RWPE1 (cell line): ENCODE measurements around the gene METTL9.

Experiments
- CTCF ChIA-PET: fragments of 350-600 bp; sonication (Branson Sonifier 250); formaldehyde crosslinking; extraction: SDS; loops from one replicate; lab custom pipeline; 2021; lab: Yijun Ruan, JAX
- POLR2A ChIA-PET: fragments of 400-600 bp; formaldehyde crosslinking; extraction: SDS; loops from one replicate; lab custom pipeline; 2020; ENCODE audit warnings: antibody characterized with exemption; ENCODE audit not compliant: low non-redundant PET; lab: Yijun Ruan, JAX
- DNase-seq: peaks from one replicate; pipeline ENCODE4 v3.0.0; 2012; ENCODE audit warnings: low spot score
- H3K27ac ChIP-seq: fragments of 450-650 bp; 2 replicates; pipeline ENCODE4 v1.5.1; 2017
- TF ChIP-seq, protein P1 (sequence below): fragments of 450-650 bp; conservative IDR thresholded peaks from 2 replicates; pipeline ENCODE4 v1.5.1; 2017; ENCODE audit warnings: low read depth, mild to moderate bottlenecking

Gene METTL9

DNA sequence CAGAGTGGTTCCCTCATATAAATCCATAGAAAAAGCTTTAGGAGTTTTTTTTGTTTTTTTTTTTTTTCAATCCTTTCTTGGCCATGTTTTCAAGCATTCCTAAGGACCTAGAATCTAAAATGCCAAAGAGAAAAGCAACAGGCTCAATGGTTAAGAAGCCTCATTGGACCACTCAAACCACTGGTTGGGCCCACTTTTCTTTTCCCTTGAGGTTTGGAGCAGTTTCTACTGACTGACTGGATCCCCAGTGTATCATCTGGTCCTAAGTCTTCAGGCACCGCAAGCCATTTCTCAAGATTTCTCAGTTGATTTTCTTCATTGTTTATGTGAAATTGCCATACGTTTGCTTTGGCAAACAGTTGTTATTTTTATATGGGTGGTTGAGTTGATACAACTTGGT is 14.4 kb downstream of the METTL9 start:
- no peak for DNase-seq
- ChIA-PET POLR2A (no interaction called here), CTCF (no interaction called here)
- no peak overlapping the region for H3K27ac ChIP-seq
- TF ChIP-seq, protein P1, sequence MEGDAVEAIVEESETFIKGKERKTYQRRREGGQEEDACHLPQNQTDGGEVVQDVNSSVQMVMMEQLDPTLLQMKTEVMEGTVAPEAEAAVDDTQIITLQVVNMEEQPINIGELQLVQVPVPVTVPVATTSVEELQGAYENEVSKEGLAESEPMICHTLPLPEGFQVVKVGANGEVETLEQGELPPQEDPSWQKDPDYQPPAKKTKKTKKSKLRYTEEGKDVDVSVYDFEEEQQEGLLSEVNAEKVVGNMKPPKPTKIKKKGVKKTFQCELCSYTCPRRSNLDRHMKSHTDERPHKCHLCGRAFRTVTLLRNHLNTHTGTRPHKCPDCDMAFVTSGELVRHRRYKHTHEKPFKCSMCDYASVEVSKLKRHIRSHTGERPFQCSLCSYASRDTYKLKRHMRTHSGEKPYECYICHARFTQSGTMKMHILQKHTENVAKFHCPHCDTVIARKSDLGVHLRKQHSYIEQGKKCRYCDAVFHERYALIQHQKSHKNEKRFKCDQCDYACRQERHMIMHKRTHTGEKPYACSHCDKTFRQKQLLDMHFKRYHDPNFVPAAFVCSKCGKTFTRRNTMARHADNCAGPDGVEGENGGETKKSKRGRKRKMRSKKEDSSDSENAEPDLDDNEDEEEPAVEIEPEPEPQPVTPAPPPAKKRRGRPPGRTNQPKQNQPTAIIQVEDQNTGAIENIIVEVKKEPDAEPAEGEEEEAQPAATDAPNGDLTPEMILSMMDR, result no peak

DNA sequence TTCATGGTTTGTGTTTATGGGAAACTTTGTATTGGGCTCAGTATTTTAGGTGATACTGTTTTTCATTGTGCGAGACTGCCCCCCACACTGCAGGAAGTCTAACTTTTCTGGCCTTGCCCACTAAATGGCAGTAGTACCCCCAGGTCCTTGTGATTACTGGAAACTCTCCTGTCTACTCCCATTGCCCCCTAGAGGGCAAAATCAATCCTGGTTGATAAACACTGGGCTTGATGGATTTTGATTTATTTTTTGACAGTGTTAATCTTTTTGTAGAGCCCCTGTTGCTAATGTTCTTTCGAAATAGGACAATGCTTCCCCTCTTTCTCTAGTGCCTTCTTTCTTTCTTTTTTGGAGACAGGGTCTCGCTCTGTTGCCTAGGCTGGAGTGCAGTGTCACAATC is 15.5 kb downstream of the METTL9 start:
- no peak for DNase-seq
- H3K27ac ChIP-seq, result no peak overlapping the region
- TF ChIP-seq, protein P1, result no peak
- ChIA-PET POLR2A (no interaction called here), CTCF (no interaction called here)

DNA sequence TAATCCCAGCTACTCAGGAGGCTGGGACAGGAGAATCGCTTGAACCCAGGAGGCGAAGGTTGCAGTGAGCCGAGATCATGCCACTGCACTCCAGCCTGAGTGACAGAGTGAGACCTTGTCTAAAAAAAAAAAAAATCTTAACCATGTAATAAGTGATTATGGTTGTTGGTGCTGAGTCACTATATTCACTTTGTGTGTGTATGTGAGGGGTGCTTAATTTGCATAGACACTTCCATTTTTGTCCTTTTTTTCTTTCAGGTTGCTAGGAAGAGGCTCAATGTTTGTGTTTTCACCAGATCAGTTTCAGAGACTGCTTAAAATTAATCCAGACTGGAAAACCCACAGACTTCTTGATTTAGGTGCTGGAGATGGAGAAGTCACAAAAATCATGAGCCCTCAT is 18.2 kb downstream of the METTL9 start:
- no peak for DNase-seq
- TF ChIP-seq, protein P1, result no peak
- H3K27ac ChIP-seq, result no peak overlapping the region
- CTCF ChIA-PET, result interaction anchor here (0.6 kb wide), 1 partner anchor 618 kb away, joined by 3 read pairs; no protein-coding TSS in a partner anchor
- POLR2A ChIA-PET, result no interaction called here

DNA sequence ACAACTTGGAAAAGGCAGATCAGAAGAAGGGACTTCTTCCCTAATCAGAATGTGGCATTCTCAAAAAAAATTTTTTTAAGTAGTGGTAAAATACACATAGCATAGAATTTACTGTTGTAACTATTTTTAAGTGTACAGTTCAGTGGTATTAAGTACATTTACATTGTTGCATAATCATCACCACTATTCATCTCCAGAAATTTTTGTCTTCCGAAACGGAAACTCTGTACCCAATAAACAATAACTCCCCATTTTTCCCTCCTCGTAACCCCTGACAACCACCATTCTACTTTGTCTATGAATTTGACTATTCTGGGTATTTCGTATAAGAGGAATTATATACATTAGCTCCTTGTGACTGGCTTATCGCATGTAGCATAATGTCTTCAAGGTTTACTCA is 18.9 kb downstream of the METTL9 start:
- no peak for DNase-seq
- no peak overlapping the region for H3K27ac ChIP-seq
- ChIA-PET CTCF (no interaction called here), POLR2A (no interaction called here)
- TF ChIP-seq, protein P1, result no peak

DNA sequence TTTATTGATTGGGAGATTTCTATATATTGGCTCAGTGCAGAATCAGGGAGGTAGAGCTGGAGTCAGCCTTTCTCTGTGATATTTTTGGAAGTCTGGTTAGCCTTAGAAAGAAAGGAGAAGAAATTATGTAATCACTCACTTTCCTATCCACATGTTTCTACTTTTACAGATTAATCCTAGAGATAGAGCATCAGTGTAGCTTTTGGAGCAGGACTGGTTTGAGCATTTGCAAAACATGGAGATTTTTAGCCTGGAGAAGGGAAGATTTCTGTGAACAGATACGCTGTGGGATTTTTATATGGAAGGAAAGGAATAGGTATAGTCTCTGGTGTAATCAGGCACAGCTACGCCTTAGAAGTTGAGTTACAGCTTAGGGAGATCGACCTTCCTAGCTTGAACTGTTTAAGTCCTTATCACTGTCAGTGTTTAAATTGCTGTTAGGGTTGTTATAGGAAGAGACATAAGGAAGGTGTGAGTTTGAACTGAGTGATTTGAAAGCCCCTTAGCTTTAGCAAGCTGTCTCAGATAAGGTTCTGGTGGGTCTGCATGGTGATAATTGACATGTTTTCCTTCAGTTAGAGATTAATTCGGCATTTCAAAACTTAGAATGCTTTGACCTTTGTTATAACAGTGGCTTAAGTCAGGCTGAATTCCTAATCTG is 20.5 kb downstream of the METTL9 start:
- CTCF ChIA-PET, result no interaction called here

DNA sequence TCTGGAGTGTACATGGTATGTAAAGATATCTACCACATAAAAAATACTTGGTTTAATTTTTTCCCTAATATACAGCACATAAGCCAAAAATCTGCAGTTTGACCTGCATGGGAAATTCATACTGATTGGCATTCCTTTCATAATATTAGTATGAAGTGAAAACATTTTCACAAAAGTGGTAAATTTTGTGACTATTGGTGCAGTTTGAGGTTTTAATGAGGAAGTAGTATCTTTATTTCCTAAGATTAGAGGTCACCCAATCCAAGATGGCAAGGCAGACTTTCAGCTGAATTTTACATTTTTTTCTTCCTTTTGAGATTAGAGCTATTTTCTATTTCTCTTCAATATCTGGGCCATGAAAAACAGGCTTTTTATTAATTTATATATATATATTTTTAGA is 21.2 kb downstream of the METTL9 start:
- POLR2A ChIA-PET, result no interaction called here
- DNase-seq, result no peak
- TF ChIP-seq, protein P1, result no peak
- CTCF ChIA-PET, result no interaction called here
- H3K27ac ChIP-seq, result no peak overlapping the region

More for the DNA sequence above, 20.5 kb downstream of the METTL9 start:
- TF ChIP-seq, protein P1, result no peak
- no peak overlapping the region for H3K27ac ChIP-seq
- DNase-seq, result no peak
- POLR2A ChIA-PET, result no interaction called here
